Testis (tissue), 2 donors: Measurements from ENCODE around the gene CTF1.

Experiments used
- CTCF ChIP-seq, 3 experiments: fragments of 450-650 bp in 2 of 3; fragments of 200-600 bp in 1 of 3; sonication (generic) in 1 of 3; IDR thresholded peaks; one replicate each; pipeline ENCODE4 v1.5.1; 2016 to 2019; ENCODE audit warnings: antibody characterized with exemption in 3 of 3, mild to moderate bottlenecking in 2 of 3, moderate library complexity in 1 of 3
- POLR2A ChIP-seq: fragments of 450-650 bp; IDR thresholded peaks from one replicate; pipeline ENCODE4 v1.6.1; 2017; ENCODE audit warnings: antibody characterized with exemption, mild to moderate bottlenecking, moderate library complexity

DNA sequence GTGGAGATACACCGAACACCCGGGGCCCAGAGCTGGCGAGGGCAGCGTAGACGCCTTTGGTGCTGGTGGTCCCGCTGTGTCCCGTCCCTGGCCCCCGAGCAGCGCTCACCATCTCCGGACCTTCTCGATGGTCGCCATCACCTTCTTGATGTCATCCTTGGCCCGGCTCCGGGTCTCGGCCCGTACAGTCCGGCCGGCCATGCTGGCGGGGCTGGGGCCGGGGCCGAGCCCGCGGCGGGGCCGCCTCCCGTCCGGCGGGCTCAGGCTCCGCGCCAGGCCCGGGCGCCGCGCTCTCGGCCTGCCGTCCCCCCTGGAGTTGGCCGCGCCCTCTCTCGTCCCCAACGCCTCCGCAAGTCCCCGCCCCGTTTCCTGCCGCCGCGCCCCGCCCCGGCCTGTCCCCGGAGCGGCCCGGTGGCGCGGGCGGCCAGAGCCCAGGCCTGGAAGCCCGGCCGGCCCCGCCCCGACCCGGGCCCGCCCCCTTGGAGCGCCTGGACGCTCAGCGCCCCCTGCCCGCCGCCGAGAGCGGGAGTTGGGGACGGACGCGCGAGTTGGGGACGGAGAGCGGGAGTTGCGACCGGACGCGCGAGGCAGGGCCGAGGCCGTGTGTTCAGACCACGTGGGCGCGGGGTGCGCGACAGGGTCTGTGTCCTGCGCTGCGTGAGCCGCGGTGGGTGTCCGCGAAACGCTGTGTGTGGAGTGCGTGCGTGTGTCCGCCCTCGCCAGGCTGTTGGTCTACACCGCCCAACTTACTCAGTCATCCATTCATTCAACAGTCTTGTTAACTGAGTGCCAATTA lies 2.5 kb upstream of the CTF1 start, which contains the start of gene BCL7C:
- peak; percentile 30 to 46 (median 38) for TF ChIP-seq CTCF (IDR thresholded peaks at IDR 0.05)
- TF ChIP-seq POLR2A = no peak
